Tibial artery (tissue), 4 donors: Measurements from ENCODE around the gene NPIPB2.

Source experiments
- DNase-seq, 2 donors: peaks; one replicate each; pipeline ENCODE4 v3.0.0-alpha.2; 2019
- H3K27ac ChIP-seq, 2 donors: fragments of 200-600 bp; sonication (generic) in 1 of 2; 1 replicate in 1 of 2; 2 replicates in 1 of 2; pipeline ENCODE4 v1.5.1; 2018 to 2019; ENCODE audit warnings: mild to moderate bottlenecking in 1 of 2
- H3K27me3 ChIP-seq, 2 donors: fragments of 200-600 bp; sonication (generic) in 1 of 2; one replicate each; pipeline versions ENCODE4 v1.5.1 to v1.6.0; 2016 to 2019
- H3K36me3 ChIP-seq, 3 donors: fragments of 200-600 bp; sonication (generic) in 2 of 3; one replicate each; pipeline ENCODE4 v1.5.1; 2016 to 2019; ENCODE audit warnings: mild to moderate bottlenecking in 2 of 3
- H3K4me1 ChIP-seq, 4 donors: fragments of 200-600 bp; sonication (generic) in 2 of 4; 1 replicate in 3 of 4; 2 replicates in 1 of 4; pipeline ENCODE4 v1.5.1; 2016 to 2019
- H3K4me3 ChIP-seq, 2 donors: fragments of 200-600 bp; sonication (generic) in 1 of 2; 1 replicate in 1 of 2; 2 replicates in 1 of 2; pipeline ENCODE4 v1.5.1; 2018 to 2019; ENCODE audit warnings: mild to moderate bottlenecking in 2 of 2
- H3K9me3 ChIP-seq, 3 donors: fragments of 200-600 bp; sonication (generic) in 1 of 3; one replicate each; pipeline ENCODE4 v1.5.1; 2016 to 2019
- CTCF ChIP-seq, 2 experiments: fragments of 200-600 bp in 1 of 2; fragments of 450-650 bp in 1 of 2; IDR thresholded peaks; one replicate each; pipeline ENCODE4 v1.5.1; 2017 to 2019; ENCODE audit warnings: antibody characterized with exemption in 2 of 2, mild to moderate bottlenecking in 1 of 2, moderate library complexity in 1 of 2
- intact Hi-C: fragments of 100-400 bp; cut with DNase I; formaldehyde crosslinking; loops from one replicate; pipeline ENCODE4 v1.15.0; 2023; ENCODE audit warnings: low total_unique reads

Gene NPIPB2

GRCh38 chr16:11896486-11897176, 45.2 kb downstream of the NPIPB2 start:
- no peak for TF ChIP-seq CTCF (IDR thresholded peaks at IDR 0.05)
- no peak for DNase-seq
- H3K27ac ChIP-seq, result peak overlapping the region in 1 of 2 donors; percentile 25
- H3K36me3 ChIP-seq, result peaks cover 7 to 31% (median 26%) of the 10 kb centered on the region in 3 donors
- intact Hi-C loops, result no loop called here
- no peaks in the 10 kb centered on the region for H3K27me3 ChIP-seq
- H3K4me1 ChIP-seq, result peaks cover 0 to 29% (median 5%) of the 10 kb centered on the region in 4 donors
- H3K4me3 ChIP-seq, result no peak overlapping the region
- H3K9me3 ChIP-seq, result no peaks in the 10 kb centered on the region

GRCh38 chr16:11893571-11893970, 48.3 kb downstream of the NPIPB2 start:
- Histone ChIP-seq H3K4me1 (peaks cover 0 to 25% (median 5%) of the 10 kb centered on the region in 4 donors), H3K27me3 (no peaks in the 10 kb centered on the region), H3K4me3 (no peak overlapping the region), H3K27ac (no peak overlapping the region), H3K36me3 (peaks cover 24 to 61% (median 50%) of the 10 kb centered on the region in 3 donors), H3K9me3 (no peaks in the 10 kb centered on the region)
- DNase-seq, result no peak
- intact Hi-C loops, result no loop called here
- no peak for TF ChIP-seq CTCF (IDR thresholded peaks at IDR 0.05)

- intact Hi-C loops, result no loop called here
- no peak for DNase-seq
- peaks cover 31 to 69% (median 58%) of the 10 kb centered on the region in 3 donors for H3K36me3 ChIP-seq
- no peak overlapping the region for H3K27ac ChIP-seq
- no peak for TF ChIP-seq CTCF (IDR thresholded peaks at IDR 0.05)
- peaks cover 0 to 21% (median 5%) of the 10 kb centered on the region in 4 donors for H3K4me1 ChIP-seq
- no peak overlapping the region for H3K4me3 ChIP-seq
- no peaks in the 10 kb centered on the region for H3K27me3 ChIP-seq
- H3K9me3 ChIP-seq, result no peaks in the 10 kb centered on the region
Observed at GRCh38 chr16:11892761-11893160, 49.1 kb downstream of the NPIPB2 start.

- Histone ChIP-seq H3K9me3 (no peaks in the 10 kb centered on the region), H3K27me3 (no peaks in the 10 kb centered on the region), H3K36me3 (peaks cover 52 to 87% (median 77%) of the 10 kb centered on the region in 3 donors), H3K4me1 (no peaks in the 10 kb centered on the region), H3K27ac (no peak overlapping the region), H3K4me3 (no peak overlapping the region)
- no peak for DNase-seq
- TF ChIP-seq CTCF (IDR thresholded peaks at IDR 0.05), result no peak
- intact Hi-C loops, result no loop called here
Observed at GRCh38 chr16:11890231-11890965, 51.4 kb downstream of the NPIPB2 start.

- Histone ChIP-seq H3K27ac (no peak overlapping the region), H3K27me3 (no peaks in the 10 kb centered on the region), H3K9me3 (no peaks in the 10 kb centered on the region), H3K4me3 (no peak overlapping the region), H3K4me1 (no peaks in the 10 kb centered on the region), H3K36me3 (peaks cover 71 to 95% (median 86%) of the 10 kb centered on the region in 3 donors)
- intact Hi-C loops, result no loop called here
- DNase-seq, result no peak
- TF ChIP-seq CTCF (IDR thresholded peaks at IDR 0.05), result no peak
Observed at GRCh38 chr16:11886881-11887280, 55.0 kb downstream of the NPIPB2 start.
